Left forelimb (tissue), 1 donor: Measurements from ENCODE around the gene ASF1A.

Source experiments
- DNase-seq: peaks from one replicate; pipeline ENCODE4 v3.0.0-alpha.2; 2018; ENCODE audit warnings: low spot score

Gene ASF1A

GRCh38 chr6:118881440-118882313 is 12.3 kb upstream of the ASF1A start:
- no peak for DNase-seq

- no peak for DNase-seq
These were observed 11.5 kb upstream of the ASF1A start for GRCh38 chr6:118882314-118882905.

- DNase-seq = no peak
These were observed 7.3 kb upstream of the ASF1A start for GRCh38 chr6:118886641-118887040.

- DNase-seq = no peak
These were observed 4.8 kb upstream of the ASF1A start for GRCh38 chr6:118889163-118889562.

- DNase-seq = no peak
These were observed 2.8 kb upstream of the ASF1A start for GRCh38 chr6:118890997-118891790.

- DNase-seq = no peak
These were observed 1.5 kb upstream of the ASF1A start for GRCh38 chr6:118892355-118892991.

- DNase-seq = no peak
These were observed 717 bp upstream of the ASF1A start for GRCh38 chr6:118893064-118893806.

GRCh38 chr6:118894425-118895260 is 691 bp downstream of the ASF1A start:
- peak; percentile 80 for DNase-seq

- no peak for DNase-seq
These were observed 1.3 kb downstream of the ASF1A start for GRCh38 chr6:118895261-118895560.

GRCh38 chr6:118895859-118896258 is 1.9 kb downstream of the ASF1A start:
- DNase-seq = no peak

- no peak for DNase-seq
These were observed 2.6 kb downstream of the ASF1A start for GRCh38 chr6:118896339-118897136.

GRCh38 chr6:118897386-118897785 is 3.4 kb downstream of the ASF1A start:
- no peak for DNase-seq

GRCh38 chr6:118899948-118900347 is 6.0 kb downstream of the ASF1A start:
- no peak for DNase-seq

GRCh38 chr6:118902726-118903125 is 8.8 kb downstream of the ASF1A start:
- DNase-seq = no peak

- no peak for DNase-seq
These were observed 9.2 kb downstream of the ASF1A start for GRCh38 chr6:118903138-118903537.

- DNase-seq = no peak
These were observed 9.7 kb downstream of the ASF1A start for GRCh38 chr6:118903691-118904090.

- DNase-seq = no peak
These were observed 11.1 kb downstream of the ASF1A start for GRCh38 chr6:118905084-118905483.

- no peak for DNase-seq
These were observed 11.9 kb downstream of the ASF1A start for GRCh38 chr6:118905851-118906250.

GRCh38 chr6:118908441-118908840 is 14.5 kb downstream of the ASF1A start:
- DNase-seq = no peak

- DNase-seq = no peak
These were observed 18.7 kb downstream of the ASF1A start for GRCh38 chr6:118912646-118913045.
